ENCODE measurements around the gene PCCA.

DNA sequence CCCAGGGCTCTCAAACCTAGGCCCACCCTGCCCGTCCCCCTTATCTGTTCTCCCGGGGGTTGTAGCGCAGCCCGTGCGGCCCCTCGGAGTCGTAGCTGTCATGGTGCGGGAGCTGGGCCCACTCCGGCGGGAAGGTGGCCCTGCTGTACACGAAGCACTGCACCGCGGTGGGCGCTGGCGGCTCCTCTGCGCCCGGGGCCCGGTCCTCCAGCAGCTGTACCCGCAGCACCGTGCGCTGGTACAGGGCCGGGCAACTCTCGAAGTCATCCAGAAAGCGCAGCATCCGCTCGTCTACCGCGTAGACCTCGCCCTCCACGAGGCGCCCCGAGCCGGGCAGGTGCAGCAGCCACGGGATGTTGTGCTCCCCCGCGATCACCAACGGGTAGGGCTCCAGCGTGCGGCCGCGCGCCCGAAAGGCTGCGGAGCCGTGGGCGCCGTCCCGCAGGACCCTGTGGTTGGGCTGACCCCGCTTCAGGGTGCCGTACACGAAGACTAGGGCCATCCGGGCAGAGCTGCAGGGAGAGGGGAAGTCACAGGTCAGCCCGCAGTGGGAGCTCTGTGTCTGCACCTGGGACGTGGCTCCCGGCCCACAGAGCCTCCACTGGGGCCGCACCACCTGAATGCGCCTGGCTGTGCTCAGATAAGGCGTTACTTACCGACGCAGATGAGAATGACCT is 443.3 kb downstream of the PCCA start:
- no peak for TF ChIP-seq CTCF (IDR thresholded peaks at IDR 0.05; ENCODE audit: insufficient read depth, low read length, poor library complexity, severe bottlenecking)
- no peak for TF ChIP-seq EZH2phosphoT487 (conservative IDR thresholded peaks at IDR 0.05; ENCODE audit: low read length)
